Mesodermal cell (in vitro differentiated cells): ENCODE results near the gene PPP4R2.
A peak's percentile ranks its signal among the peaks of the same experiment; 100 is the strongest.

Source experiments
- H3K27ac ChIP-seq: 2 replicates; pipeline ENCODE4 v1.7.0; 2013; ENCODE audit warnings: mild to moderate bottlenecking, low read depth, low read length, moderate library complexity; ENCODE audit not compliant: severe bottlenecking
- H3K36me3 ChIP-seq: 2 replicates; pipeline ENCODE4 v1.7.1; 2013; ENCODE audit warnings: mild to moderate bottlenecking, low read length, moderate library complexity; ENCODE audit not compliant: control insufficient read depth, insufficient read depth
- H3K4me1 ChIP-seq: one replicate; pipeline ENCODE4 v1.7.1; 2013; ENCODE audit warnings: mild to moderate bottlenecking, low read length; ENCODE audit not compliant: insufficient read depth, control insufficient read depth, poor library complexity, severe bottlenecking
- H3K4me3 ChIP-seq: 2 replicates; pipeline ENCODE4 v1.7.0; 2013; ENCODE audit warnings: low read length, control low read depth, mild to moderate bottlenecking; ENCODE audit not compliant: insufficient read depth, poor library complexity, severe bottlenecking; ENCODE audit errors: extremely low read depth
- H3K9me3 ChIP-seq: 2 replicates; pipeline ENCODE4 v1.7.1; 2013; ENCODE audit warnings: mild to moderate bottlenecking, low read length, moderate library complexity; ENCODE audit not compliant: control insufficient read depth
- WGBS, 2 experiments: methylation state at CpG; one replicate each; pipeline ENCODE4 v1.1.5; 2013; ENCODE audit warnings: missing lambda C conversion rate in 2 of 2; ENCODE audit not compliant: insufficient coverage in 2 of 2; 5-methylcytosine and 5-hydroxymethylcytosine counted together

The PPP4R2 gene

DNA sequence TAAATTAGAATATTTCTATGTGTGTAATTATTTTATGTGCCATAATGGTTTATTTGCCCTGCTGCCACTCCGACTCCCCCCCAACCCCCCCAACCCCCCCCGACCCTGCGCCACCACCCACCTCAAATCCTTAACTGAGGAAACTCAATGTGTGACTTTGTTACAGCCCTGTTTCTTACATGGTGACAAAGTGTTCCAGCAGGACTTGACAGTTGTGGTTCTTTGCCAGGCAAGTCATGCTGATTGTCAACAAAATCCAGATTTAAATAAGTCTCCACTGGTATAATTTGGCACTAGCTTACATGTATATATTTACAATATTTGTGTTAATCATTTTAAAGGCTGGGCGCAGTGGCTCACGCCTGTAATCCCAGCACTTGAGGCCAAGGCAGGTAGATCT lies 72.6 kb downstream of the PPP4R2 start:
- 92% methylated on average over 2 of the region's 5 CpGs; no CpG with 5 or more reads in 1 of the 2 experiments for WGBS, 2 experiments
- Histone ChIP-seq H3K9me3 (no peaks in the 10 kb centered on the region), H3K4me1 (no peaks in the 10 kb centered on the region)

GRCh38 chr3:73069775-73070444 lies 73.3 kb downstream of the PPP4R2 start:
- 91 to 100% methylated on average over 5 to 9 of the region's 14 CpGs for WGBS, 2 experiments
- Histone ChIP-seq H3K4me1 (no peaks in the 10 kb centered on the region), H3K27ac (no peak overlapping the region), H3K36me3 (peaks cover 7% of the 10 kb centered on the region), H3K4me3 (no peak overlapping the region), H3K9me3 (no peaks in the 10 kb centered on the region)

More for the DNA sequence above, 72.6 kb downstream of the PPP4R2 start:
- Histone ChIP-seq H3K4me3 (no peak overlapping the region), H3K36me3 (peaks cover 15% of the 10 kb centered on the region), H3K27ac (no peak overlapping the region)

GRCh38 chr3:73070675-73071575 lies 74.3 kb downstream of the PPP4R2 start:
- Histone ChIP-seq H3K27ac (peak overlapping the region; percentile 42), H3K4me3 (no peak overlapping the region), H3K36me3 (peaks cover 4% of the 10 kb centered on the region), H3K9me3 (no peaks in the 10 kb centered on the region), H3K4me1 (no peaks in the 10 kb centered on the region)
- 70 to 80% methylated on average over 3 to 4 of the region's 6 CpGs for WGBS, 2 experiments

DNA sequence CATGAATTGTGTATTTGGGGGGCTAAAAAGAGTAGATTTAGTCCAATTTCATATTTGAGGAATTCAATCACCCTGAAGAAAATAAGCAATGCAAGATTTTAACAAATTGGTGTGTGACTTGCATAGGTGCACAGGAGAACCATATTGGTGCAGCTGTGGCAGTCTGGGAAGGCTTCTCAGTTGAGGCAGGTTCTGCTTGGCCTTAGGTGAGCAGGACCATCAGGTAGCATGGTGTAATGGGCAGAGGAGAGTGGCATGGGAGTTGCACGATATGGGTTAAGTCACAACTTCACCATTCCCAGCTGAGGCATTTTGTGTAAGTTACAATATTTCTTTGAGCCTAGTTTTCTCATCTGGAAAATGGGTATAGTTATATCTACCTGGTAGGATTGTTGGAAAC lies 75.3 kb downstream of the PPP4R2 start:
- Histone ChIP-seq H3K4me3 (no peak overlapping the region), H3K4me1 (no peaks in the 10 kb centered on the region), H3K9me3 (no peaks in the 10 kb centered on the region), H3K36me3 (no peaks in the 10 kb centered on the region), H3K27ac (no peak overlapping the region)
- WGBS, 2 experiments = 83 to 100% methylated on average over 1 of the region's 1 CpG

GRCh38 chr3:73072634-73073033 lies 76.0 kb downstream of the PPP4R2 start:
- no peak overlapping the region for H3K4me3 ChIP-seq
- 60% methylated on average over 1 of the region's 1 CpG; no CpG with 5 or more reads in 1 of the 2 experiments for WGBS, 2 experiments
- no peaks in the 10 kb centered on the region for H3K9me3 ChIP-seq
- no peaks in the 10 kb centered on the region for H3K36me3 ChIP-seq
- H3K4me1 ChIP-seq = no peaks in the 10 kb centered on the region
- H3K27ac ChIP-seq = no peak overlapping the region

DNA sequence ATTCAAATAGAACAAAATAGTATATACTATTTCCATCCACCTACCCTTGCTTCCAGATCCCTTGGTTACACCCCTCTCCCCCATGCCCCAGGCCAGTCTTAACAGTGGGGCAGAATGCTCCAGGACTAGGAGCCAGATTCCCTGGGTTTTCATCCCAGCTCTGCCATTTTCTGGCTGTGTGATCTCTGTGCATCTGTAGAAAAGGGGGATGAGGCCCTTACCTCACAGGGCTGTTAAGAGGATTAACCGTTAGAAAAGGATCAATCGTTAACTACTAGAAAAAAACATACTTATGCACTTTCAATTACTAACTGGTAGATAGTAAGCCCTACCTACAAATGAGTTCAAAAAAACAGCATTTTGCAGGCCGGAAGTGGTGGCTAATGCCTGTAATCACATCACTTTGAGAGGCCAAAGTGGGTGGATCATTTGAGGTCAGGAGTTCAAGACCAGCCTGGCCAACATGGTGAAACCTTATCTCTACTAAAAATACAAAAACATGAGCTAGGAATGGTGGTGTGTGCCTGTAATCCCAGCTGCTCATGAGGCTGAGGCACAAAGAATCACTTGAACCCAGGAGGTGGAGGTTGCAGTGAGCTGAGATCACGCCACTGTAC lies 76.6 kb downstream of the PPP4R2 start:
- Histone ChIP-seq H3K36me3 (no peaks in the 10 kb centered on the region), H3K27ac (no peak overlapping the region), H3K4me1 (no peaks in the 10 kb centered on the region), H3K4me3 (no peak overlapping the region), H3K9me3 (no peaks in the 10 kb centered on the region)
- 92 to 100% methylated on average over 1 to 2 of the region's 4 CpGs for WGBS, 2 experiments

DNA sequence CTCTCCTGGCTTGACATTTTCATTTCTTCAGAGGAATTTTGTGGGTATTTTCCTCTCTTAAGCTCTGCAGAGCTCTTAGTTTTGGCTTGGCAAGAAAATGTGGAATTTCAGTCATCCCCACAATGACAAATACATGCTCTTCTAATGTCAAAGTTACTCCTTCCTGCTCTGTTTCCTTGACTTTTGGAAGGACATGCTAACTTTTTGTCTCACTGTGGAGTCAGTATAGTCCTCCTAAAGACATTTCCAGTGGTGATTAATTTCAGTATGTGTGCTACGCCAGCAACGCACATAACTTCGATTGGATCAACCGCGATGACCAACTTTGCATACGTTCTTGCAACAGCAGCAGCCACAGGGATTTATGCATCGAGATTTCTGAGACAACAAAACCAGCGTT lies 78.2 kb downstream of the PPP4R2 start:
- 90 to 92% methylated on average over 8 of the region's 8 CpGs for WGBS, 2 experiments

DNA sequence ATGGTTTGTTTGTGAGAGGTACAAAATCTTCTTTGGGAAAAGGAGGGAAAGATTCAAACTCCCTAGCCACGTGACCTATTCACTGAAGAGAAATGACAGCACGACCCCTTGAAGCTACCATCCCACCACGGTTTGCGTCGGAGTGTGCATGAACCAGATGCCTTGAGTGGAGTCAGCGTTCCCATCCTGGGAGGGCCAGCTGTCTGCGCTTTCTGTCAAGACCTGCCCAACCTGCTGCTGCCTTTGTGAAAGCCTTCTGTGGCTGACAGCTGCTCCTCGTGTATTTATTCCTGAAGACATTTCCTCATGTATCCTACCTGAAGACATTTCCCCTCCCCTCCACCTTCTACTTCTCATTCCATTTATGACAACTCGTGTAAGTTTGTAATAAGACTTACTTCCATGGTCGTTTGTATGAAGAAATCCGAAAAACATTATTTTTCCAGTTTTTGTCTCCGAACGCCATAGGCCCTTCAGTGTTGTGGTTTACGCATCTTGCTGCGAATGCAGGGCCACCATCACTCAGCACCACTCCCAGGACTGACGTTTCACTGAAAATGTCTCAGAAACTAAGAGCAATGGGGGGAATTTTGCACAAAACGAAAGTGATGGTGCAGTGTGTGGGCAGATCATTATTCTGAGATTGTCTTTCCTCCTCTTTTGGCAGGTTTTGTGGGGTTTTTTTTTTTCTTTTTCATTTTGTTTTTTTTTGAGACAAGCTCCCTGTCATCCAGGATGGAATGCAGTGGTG lies 83.8 kb downstream of the PPP4R2 start:
- H3K27ac ChIP-seq = no peak overlapping the region
- H3K4me3 ChIP-seq = no peak overlapping the region
- no peaks in the 10 kb centered on the region for H3K36me3 ChIP-seq
- 91 to 94% methylated on average over 14 to 16 of the region's 17 CpGs for WGBS, 2 experiments
- H3K9me3 ChIP-seq = no peaks in the 10 kb centered on the region
- H3K4me1 ChIP-seq = no peaks in the 10 kb centered on the region

More for the DNA sequence above, 78.2 kb downstream of the PPP4R2 start:
- Histone ChIP-seq H3K9me3 (no peaks in the 10 kb centered on the region), H3K27ac (no peak overlapping the region), H3K36me3 (no peaks in the 10 kb centered on the region), H3K4me1 (no peaks in the 10 kb centered on the region), H3K4me3 (no peak overlapping the region)

DNA sequence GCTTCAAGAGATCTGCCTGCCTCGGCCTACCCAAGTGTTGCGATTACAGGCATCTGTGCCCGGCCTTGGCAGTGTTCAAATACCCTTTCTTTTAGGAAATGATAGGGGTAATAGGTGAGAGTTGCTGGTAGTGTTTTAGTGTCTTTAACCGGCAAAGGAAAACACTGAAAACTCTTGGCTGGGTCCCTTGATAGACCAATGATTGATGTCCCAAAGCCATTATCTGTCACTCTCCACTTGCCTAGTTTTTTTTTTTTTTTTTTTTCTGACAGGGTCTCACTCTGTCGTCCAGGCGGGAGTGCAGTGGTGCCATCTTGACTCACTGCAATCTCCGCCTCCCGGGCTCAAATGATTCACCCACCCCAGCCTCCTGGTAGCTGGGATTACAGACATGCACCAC lies 84.5 kb downstream of the PPP4R2 start:
- Histone ChIP-seq H3K27ac (no peak overlapping the region), H3K36me3 (no peaks in the 10 kb centered on the region), H3K4me1 (no peaks in the 10 kb centered on the region), H3K9me3 (no peaks in the 10 kb centered on the region), H3K4me3 (no peak overlapping the region)
- 85 to 90% methylated on average over 3 of the region's 8 CpGs for WGBS, 2 experiments

DNA sequence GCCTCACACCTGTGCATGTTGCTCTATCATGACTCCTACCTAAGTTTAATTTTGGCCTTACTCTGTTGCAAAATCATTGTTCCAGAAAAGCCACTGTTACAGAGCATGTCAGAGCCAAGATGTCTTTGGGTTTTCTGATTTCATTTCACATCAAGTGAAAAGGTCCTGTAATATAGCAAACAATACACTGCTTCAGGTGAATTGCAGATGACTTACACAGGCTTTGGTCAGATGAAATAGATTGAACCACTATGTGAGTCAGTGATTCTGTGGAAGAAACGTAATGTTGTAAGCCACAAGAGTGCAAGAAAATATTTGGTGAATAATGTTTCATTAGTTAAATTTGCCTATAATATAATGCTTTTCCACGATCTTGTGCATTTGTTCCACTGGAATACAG lies 87.6 kb downstream of the PPP4R2 start:
- 100% methylated on average over 1 of the region's 2 CpGs for WGBS, 2 experiments
- H3K36me3 ChIP-seq = no peaks in the 10 kb centered on the region
- no peak overlapping the region for H3K4me3 ChIP-seq
- H3K4me1 ChIP-seq = no peaks in the 10 kb centered on the region
- no peak overlapping the region for H3K27ac ChIP-seq
- no peaks in the 10 kb centered on the region for H3K9me3 ChIP-seq
